WTC11 (cell line): Measurements from ENCODE around the gene ZCCHC14.

Experiments used
- TEAD4 ChIP-seq: sonication (generic); formaldehyde crosslinking; IDR thresholded peaks from 2 replicates; pipeline ENCODE4 v1.8.0; 2022; ENCODE audit warnings: mild to moderate bottlenecking, missing genetic modification reagents
- ZNF232 ChIP-seq: sonication (generic); formaldehyde crosslinking; IDR thresholded peaks from 2 replicates; pipeline ENCODE4 v1.8.0; 2022; ENCODE audit warnings: mild to moderate bottlenecking, missing genetic modification reagents
- TF ChIP-seq, protein P1 (sequence below): fragments of 200-600 bp; IDR thresholded peaks from 2 replicates; pipeline ENCODE4 v1.8.0; 2022; ENCODE audit warnings: antibody characterized with exemption
- TF ChIP-seq, protein P2 (sequence below): sonication (generic); formaldehyde crosslinking; IDR thresholded peaks from 2 replicates; pipeline ENCODE4 v1.8.1; 2023; ENCODE audit warnings: mild to moderate bottlenecking, missing genetic modification reagents, moderate library complexity

DNA sequence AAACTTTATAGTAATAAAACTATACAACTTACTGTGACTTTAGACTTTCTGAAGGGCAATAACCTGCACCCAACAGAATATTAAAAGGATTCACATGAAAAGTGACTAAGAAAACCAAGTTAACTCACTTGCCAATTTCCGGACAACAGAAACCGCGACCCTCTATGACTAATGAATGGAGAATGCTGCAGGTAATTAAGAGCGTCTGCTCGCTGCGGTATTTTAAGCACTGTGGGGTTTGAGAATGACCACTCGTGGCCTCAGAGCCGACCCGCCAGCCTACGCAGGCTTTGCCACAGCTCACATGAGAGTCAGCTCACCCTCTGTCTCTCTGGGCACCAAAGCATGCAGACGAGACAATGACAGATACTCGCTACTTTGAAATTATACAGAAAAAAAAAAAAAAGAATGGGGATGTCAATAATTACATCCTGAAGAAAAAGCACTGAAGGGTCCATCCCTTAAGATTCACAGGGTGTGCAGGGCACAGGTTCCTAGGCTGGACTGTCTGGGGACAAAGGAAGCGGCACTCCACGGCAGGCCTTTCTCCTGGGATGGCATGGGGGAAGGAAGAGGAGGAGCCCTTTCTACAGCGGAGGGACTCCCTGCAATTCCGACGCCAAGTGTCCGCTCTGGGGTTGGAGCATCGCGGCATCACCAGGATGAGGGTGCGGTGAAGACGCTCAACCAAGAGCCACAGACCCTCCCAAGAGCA is 35.0 kb downstream of the ZCCHC14 start:
- TF ChIP-seq, protein P1, sequence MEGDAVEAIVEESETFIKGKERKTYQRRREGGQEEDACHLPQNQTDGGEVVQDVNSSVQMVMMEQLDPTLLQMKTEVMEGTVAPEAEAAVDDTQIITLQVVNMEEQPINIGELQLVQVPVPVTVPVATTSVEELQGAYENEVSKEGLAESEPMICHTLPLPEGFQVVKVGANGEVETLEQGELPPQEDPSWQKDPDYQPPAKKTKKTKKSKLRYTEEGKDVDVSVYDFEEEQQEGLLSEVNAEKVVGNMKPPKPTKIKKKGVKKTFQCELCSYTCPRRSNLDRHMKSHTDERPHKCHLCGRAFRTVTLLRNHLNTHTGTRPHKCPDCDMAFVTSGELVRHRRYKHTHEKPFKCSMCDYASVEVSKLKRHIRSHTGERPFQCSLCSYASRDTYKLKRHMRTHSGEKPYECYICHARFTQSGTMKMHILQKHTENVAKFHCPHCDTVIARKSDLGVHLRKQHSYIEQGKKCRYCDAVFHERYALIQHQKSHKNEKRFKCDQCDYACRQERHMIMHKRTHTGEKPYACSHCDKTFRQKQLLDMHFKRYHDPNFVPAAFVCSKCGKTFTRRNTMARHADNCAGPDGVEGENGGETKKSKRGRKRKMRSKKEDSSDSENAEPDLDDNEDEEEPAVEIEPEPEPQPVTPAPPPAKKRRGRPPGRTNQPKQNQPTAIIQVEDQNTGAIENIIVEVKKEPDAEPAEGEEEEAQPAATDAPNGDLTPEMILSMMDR: no peak
- TF ChIP-seq, protein P2, sequence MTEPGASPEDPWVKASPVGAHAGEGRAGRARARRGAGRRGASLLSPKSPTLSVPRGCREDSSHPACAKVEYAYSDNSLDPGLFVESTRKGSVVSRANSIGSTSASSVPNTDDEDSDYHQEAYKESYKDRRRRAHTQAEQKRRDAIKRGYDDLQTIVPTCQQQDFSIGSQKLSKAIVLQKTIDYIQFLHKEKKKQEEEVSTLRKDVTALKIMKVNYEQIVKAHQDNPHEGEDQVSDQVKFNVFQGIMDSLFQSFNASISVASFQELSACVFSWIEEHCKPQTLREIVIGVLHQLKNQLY: no peak
- TF ChIP-seq ZNF232 (CRISPR knock-in tag) (no peak), TEAD4 (CRISPR knock-in tag) (no peak)
